Kidney (tissue), 14 donors: ENCODE measurements around the gene TSPAN32. TPM values are rescaled to one million over a fixed set of nuclear protein-coding genes. Genes with fewer than 3 reads are reported as not detected.

Experiments
- DNase-seq, 5 donors: peaks; one replicate each; pipeline ENCODE4 v3.0.0-alpha.2; 2013 to 2020
- FAIRE-seq: peaks from 2 replicates; lab custom pipeline; 2012; peaks lifted over from hg19 to GRCh38; lab: Jason Lieb, UNC
- H3K27ac ChIP-seq, 2 donors: one replicate each; pipeline ENCODE4 v1.7.0; 2013; ENCODE audit warnings: low read depth in 2 of 2, low read length in 2 of 2, inconsistent platforms in 1 of 2
- H3K27me3 ChIP-seq: one replicate; pipeline ENCODE4 v1.7.1; 2013; ENCODE audit warnings: low read length, inconsistent platforms; ENCODE audit not compliant: control insufficient read depth, insufficient read depth
- H3K36me3 ChIP-seq, 3 donors: one replicate each; pipeline versions ENCODE4 v1.7.0 to v1.7.1; 2013; ENCODE audit warnings: low read length in 3 of 3, control low read depth in 1 of 3, inconsistent platforms in 1 of 3; ENCODE audit not compliant: insufficient read depth in 3 of 3, control insufficient read depth in 2 of 3
- H3K4me1 ChIP-seq, 3 donors: one replicate each; pipeline versions ENCODE4 v1.7.0 to v1.7.1; 2013; ENCODE audit warnings: low read length in 3 of 3, inconsistent platforms in 1 of 3, low read depth in 1 of 3; ENCODE audit not compliant: control insufficient read depth in 2 of 3, insufficient read depth in 2 of 3
- H3K4me3 ChIP-seq, 3 donors: one replicate each; pipeline versions ENCODE4 v1.7.0 to v1.8.1; 2013; ENCODE audit warnings: low read length in 3 of 3, control low read depth in 1 of 3, inconsistent platforms in 1 of 3
- H3K9ac ChIP-seq, 3 donors: one replicate each; pipeline versions ENCODE4 v1.7.0 to v1.7.1; 2013; ENCODE audit warnings: low read length in 3 of 3, control low read depth in 1 of 3, inconsistent platforms in 1 of 3
- H3K9me3 ChIP-seq, 3 donors: one replicate each; pipeline versions ENCODE4 v1.7.0 to v1.7.1; 2013; ENCODE audit warnings: low read length in 3 of 3, control low read depth in 1 of 3, inconsistent platforms in 1 of 3; ENCODE audit not compliant: control insufficient read depth in 2 of 3, insufficient read depth in 1 of 3
- CTCF ChIP-seq: IDR thresholded peaks from 3 replicates; pipeline ENCODE4 v1.5.1; 2012; ENCODE audit warnings: mild to moderate bottlenecking, moderate library complexity, borderline replicate concordance; ENCODE audit not compliant: insufficient read depth; ENCODE audit errors: extremely low read depth
- intact Hi-C: fragments of 100-400 bp; cut with DNase I; formaldehyde crosslinking; loops from one replicate; pipeline ENCODE4 v1.11.1; 2022
- polyA plus RNA-seq: library from polyadenylated mRNA; stranded (reverse); fragments of 350-450 nt; fragmentation: Illumina TruSeq; extraction: RNeasy Lipid Tissue Mini Kit (QIAGEN cat#74804); gene quantifications from one replicate; pipeline ENCODE4 v1.2.3, GENCODE V29; 2014; ENCODE audit warnings: low read depth, low replicate concordance; ENCODE audit not compliant: insufficient read depth
- total RNA-seq: library from RNA; stranded (reverse); fragmentation: NEBNext Ultra II Directional; extraction: Animal tissue kit (Norgen Biotek cat#: 25700); gene quantifications from one replicate; pipeline ENCODE4 v1.2.1, GENCODE V29; 2021
- donor health status: control.
- donor health status: control.
- donor health status: control.
- donor health status: control.
- donor health status: control.
- donor health status: DM: yes; HTN: yes; CAD: no.
- donor health status: Normal renal cell carcinoma (clear cell type).

The TSPAN32 gene
- total and polyA plus RNA-seq, 2 donors from 2014 or later, result 0.75 to 6.1 TPM

- H3K27ac ChIP-seq, result no peak overlapping the region
- TF ChIP-seq CTCF, result no peak
- H3K9ac ChIP-seq, result no peak overlapping the region
- no peak for FAIRE-seq
- intact Hi-C loops, result no loop called here
- no peak overlapping the region for H3K4me3 ChIP-seq
- H3K27me3 ChIP-seq, result no peaks in the 10 kb centered on the region
- DNase-seq, result no peak
- H3K36me3 ChIP-seq, result no peaks in the 10 kb centered on the region
- peaks cover 0 to 5% (median 3%) of the 10 kb centered on the region in 3 donors for H3K4me1 ChIP-seq
- H3K9me3 ChIP-seq, result no peaks in the 10 kb centered on the region
These were observed 16.3 kb downstream of the TSPAN32 start for GRCh38 chr11:2318123-2318522.

- no peak for DNase-seq
- no peak overlapping the region for H3K9ac ChIP-seq
- H3K9me3 ChIP-seq, result no peaks in the 10 kb centered on the region
- TF ChIP-seq CTCF, result no peak
- no peak overlapping the region for H3K4me3 ChIP-seq
- H3K36me3 ChIP-seq, result no peaks in the 10 kb centered on the region
- H3K27ac ChIP-seq, result no peak overlapping the region
- no peaks in the 10 kb centered on the region for H3K27me3 ChIP-seq
- intact Hi-C loops, result no loop called here
- no peak for FAIRE-seq
- peaks cover 0 to 5% (median 3%) of the 10 kb centered on the region in 3 donors for H3K4me1 ChIP-seq
These were observed 16.9 kb downstream of the TSPAN32 start for GRCh38 chr11:2318707-2319106.

DNA sequence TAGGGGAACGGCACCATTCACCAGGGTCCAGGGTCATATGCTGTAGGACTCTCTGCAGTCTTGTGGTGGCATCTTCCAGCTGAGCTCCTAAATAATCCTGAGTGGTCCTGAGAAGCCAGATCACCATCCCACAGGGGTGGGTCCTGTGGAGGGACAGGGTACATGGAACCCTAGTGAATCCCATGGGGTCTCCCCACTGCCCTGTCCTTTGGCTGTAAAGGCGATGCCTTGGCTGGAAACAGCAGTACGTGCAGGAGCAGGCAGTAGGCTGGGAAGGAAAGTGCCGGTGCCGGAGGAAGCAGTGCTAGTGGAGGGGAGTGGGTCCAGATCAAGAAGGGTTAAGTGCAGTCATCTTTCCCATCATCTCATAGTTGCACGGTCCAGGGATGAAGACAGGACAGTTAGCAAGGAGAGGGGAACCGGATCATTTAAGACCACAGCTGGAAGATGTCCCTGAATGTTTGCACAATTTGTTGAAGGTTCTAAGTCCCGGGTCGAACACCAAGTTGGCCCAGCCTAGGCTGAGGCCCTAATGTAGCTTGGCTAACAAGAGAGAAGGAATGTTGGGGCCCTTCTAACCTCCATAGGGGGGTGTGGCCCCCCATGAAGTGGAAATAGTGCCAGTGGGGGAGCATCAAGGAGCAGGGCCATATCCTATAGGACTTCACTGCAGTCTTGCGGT is 18.1 kb downstream of the TSPAN32 start:
- no peak for FAIRE-seq
- no peak for DNase-seq
- H3K27me3 ChIP-seq, result no peaks in the 10 kb centered on the region
- H3K27ac ChIP-seq, result no peak overlapping the region
- H3K4me1 ChIP-seq, result no peaks in the 10 kb centered on the region
- intact Hi-C loops, result no loop called here
- no peak for TF ChIP-seq CTCF
- H3K4me3 ChIP-seq, result no peak overlapping the region
- H3K9ac ChIP-seq, result no peak overlapping the region
- H3K36me3 ChIP-seq, result no peaks in the 10 kb centered on the region
- H3K9me3 ChIP-seq, result no peaks in the 10 kb centered on the region
